NCI-H187 treated with DMSO at 0.1 percent for 48 hours (cell line): ENCODE data around the gene IFIT2.
"Not testable (repeated sequence)": the region's sequence is repeated elsewhere in the genome, so short reads cannot be mapped to it uniquely, and the experiment has no call there.

Experiments used
- DNase-seq: peaks from one replicate; lab custom pipeline; 2025; lab: John Stamatoyannopoulos, UW

Gene IFIT2, protein sequence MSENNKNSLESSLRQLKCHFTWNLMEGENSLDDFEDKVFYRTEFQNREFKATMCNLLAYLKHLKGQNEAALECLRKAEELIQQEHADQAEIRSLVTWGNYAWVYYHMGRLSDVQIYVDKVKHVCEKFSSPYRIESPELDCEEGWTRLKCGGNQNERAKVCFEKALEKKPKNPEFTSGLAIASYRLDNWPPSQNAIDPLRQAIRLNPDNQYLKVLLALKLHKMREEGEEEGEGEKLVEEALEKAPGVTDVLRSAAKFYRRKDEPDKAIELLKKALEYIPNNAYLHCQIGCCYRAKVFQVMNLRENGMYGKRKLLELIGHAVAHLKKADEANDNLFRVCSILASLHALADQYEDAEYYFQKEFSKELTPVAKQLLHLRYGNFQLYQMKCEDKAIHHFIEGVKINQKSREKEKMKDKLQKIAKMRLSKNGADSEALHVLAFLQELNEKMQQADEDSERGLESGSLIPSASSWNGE

DNA sequence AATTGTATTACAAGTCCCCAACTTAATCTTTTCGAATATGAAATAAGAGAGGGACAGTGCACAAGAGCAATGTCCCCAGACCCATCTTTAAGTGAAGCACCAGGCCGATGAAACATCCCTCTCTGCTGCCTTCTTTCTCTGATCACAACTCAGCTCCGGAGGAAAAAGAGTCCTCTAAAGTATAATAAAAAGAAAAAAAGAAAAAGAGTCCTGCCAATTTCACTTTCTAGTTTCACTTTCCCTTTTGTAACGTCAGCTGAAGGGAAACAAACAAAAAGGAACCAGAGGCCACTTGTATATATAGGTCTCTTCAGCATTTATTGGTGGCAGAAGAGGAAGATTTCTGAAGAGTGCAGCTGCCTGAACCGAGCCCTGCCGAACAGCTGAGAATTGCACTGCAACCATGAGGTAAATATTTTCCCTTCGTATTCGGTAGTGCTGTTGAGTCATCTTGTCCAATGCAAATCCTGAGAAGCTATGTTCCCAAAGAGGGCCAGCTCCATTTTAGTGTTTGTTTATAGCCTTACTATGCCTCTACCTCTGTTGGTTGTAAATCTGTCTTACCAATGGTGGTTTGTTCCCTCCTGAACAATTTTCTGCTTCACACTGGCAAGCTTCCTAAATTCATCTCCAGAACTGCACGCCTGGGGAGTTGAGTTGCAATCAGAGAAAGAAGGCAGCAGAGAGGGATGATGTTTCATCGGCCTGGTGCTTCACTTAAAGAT is at the start of gene IFIT2:
Gene IFIT2, plus strand, starts transcription at position 326 of the 725 bp plus-strand sequence. Its CDS starts 78 bp downstream, at position 404.
- DNase-seq: no peak

GRCh38 chr10:89252225-89252585 is 49.6 kb upstream of the IFIT2 start:
- no peak for DNase-seq

DNA sequence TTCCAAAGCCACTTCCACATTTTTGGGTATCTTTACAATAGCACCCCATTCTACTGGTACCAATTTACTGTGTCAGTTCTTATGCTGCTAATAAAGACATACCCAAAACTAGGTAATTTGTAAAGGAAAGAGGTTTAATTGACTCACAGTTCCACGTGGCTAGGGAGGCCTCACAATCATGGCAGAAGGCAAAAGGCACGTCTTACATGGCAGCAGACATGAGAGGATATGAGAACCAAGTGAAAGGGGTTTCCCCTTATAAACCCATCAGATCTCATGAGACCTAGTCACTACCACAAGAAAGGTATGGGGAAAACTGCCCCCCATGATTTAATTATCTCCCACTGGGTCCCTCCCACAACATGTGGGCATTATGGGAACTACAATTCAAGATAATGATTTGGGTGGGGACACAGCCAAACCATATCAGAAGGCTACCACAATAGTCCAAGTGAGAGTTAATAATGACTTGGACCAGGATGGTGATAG is 46.7 kb upstream of the IFIT2 start:
- DNase-seq: not testable (repeated sequence)

- no peak for DNase-seq
These were observed 46.1 kb upstream of the IFIT2 start for GRCh38 chr10:89255793-89256192.

- DNase-seq: no peak
These were observed 45.5 kb upstream of the IFIT2 start for GRCh38 chr10:89256340-89256739.

- DNase-seq: no peak
These were observed 44.9 kb upstream of the IFIT2 start for GRCh38 chr10:89256962-89257361.

DNA sequence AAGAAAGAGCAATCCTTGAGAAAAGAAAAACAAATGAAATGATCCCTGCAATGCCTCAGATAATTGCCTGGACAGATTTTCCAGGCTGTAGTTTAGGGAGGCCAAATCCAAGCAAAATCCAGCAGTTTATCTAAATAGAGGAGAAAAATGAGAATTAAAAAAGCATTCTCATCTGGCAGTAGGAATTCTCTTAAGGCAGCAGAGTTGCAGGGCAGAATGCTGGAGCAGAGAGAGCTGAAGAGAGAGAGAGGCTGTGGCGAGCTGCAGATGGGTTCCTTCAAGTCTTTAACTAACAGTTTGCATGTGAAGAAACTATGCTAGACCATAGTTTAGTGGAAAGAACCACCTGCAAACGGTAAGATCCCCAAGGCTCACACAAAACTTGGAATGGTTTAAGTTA is 44.3 kb upstream of the IFIT2 start:
- no peak for DNase-seq

- DNase-seq: no peak
These were observed 43.0 kb upstream of the IFIT2 start for GRCh38 chr10:89258881-89259280.

DNA sequence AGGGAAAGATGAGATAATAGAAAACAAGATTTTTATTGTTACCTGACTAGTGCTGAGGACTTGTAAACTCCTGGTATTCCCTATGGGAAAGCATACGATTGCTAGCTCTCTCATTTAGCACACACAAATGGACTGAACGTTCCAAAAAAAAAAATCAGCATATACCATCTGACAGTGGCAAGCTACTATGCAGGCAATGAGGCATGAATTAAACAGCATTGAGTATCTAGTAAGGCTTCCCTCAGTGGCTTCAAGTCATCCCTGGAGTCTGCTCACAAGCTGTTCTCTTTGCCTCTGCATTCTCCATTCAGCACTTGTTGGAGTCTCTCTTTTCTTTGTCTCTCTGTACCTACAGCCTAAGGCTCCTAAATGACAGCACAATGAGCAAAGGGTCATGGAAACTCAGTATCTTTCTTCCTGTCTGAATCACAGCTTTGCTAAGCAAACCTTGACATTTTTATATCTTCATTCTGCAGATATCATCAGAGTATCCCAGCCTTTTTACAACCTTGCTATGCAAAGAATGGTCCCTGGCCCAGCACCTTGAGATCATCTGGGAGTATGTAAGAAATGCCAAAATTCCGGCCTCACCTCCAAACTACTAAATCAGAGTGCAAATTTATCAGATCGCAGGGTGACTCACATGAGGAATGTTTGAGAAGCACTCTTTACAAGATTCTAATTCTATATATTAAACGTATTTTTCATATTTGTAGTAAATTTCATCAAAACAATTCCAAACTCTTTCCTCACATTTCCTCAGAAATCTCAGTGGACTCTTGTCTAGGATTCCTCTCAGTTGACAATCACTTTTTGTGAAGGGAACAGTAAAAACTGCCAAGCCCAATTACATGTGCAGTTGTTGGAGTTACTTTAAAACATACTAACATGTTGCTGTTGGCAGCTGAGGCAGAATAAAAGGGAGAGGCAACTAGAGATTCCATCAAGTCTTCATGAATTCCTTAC is 39.5 kb upstream of the IFIT2 start:
- no peak for DNase-seq

GRCh38 chr10:89263091-89263490 is 38.8 kb upstream of the IFIT2 start:
- no peak for DNase-seq

- no peak for DNase-seq
These were observed 38.3 kb upstream of the IFIT2 start for GRCh38 chr10:89263531-89263930.

DNA sequence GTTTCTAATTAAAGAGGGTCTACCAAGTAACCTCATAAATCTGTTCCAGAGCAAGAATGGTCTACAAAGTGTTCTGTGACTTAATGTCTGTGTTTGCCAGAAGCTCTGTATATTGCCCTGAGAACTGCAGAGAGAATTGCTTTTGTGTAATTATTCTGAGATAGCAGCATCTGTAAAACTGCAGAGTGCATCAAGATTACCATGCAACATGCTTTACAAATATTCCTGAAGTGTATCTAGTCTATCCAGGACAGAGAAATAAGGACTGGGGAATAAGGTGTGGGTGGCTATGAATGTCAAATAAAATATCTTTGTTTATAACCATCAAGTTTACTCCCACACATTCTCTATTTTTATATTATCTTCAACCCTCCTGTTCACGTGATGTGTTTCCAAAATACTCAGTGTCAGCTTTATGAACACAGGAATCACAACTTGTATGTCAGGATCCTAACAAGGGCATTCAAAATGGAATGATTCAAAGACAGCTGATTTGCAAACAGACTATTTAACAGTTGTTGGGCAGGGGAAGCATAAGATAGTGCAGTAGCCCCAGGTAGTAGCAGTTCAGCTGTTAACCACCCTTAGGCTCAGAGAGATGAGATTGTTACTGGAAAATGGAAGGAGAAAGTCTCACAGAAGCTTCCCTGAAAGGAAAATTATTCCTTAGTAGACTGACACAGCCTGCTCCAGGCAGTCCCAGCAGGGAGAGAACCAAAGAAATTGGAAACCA is 35.0 kb upstream of the IFIT2 start:
- no peak for DNase-seq

GRCh38 chr10:89269433-89270152 is 32.3 kb upstream of the IFIT2 start:
- no peak for DNase-seq

GRCh38 chr10:89270153-89270483 is 31.7 kb upstream of the IFIT2 start:
- no peak for DNase-seq

DNA sequence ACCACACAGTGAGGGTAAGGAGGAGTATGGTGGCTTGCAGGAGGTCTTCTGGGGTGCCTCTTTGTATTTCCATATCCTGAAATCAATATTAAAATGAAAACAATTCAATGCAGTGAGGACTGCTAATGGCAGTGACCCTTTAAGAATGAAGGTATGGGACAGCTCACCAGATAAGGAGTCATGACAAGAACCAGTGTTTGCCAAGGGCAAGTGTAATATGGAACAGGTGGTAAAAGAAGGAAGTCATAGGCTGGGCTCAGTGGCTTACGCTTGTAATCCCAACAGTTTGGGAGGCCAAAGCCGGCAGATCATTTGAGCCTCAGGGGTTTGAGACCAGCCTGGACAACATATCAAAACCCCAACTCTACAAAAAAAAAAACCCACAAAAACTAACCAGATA is 30.3 kb upstream of the IFIT2 start:
- DNase-seq: no peak

GRCh38 chr10:89273680-89274079 is 28.2 kb upstream of the IFIT2 start:
- no peak for DNase-seq

GRCh38 chr10:89274928-89275327 is 26.9 kb upstream of the IFIT2 start:
- DNase-seq: no peak

GRCh38 chr10:89275383-89275782 is 26.5 kb upstream of the IFIT2 start:
- DNase-seq: no peak

GRCh38 chr10:89278034-89278535 is 23.8 kb upstream of the IFIT2 start:
- DNase-seq: no peak

- DNase-seq: no peak
These were observed 22.9 kb upstream of the IFIT2 start for GRCh38 chr10:89278900-89279392.
